GM21825 (cell line): ENCODE measurements around the gene MAP3K1.

Experiments
- ATAC-seq: cut with Tn5 transposase; IDR thresholded peaks from one replicate; pipeline ENCODE4 v1.9.1; 2021; ENCODE audit warnings: mild to moderate bottlenecking, moderate library complexity; ENCODE audit not compliant: unreplicated experiment

The MAP3K1 gene

GRCh38 chr5:56845277-56845676 lies 29.9 kb downstream of the MAP3K1 start:
- no peak for ATAC-seq

- ATAC-seq: no peak
Observed at GRCh38 chr5:56845904-56846480, 30.6 kb downstream of the MAP3K1 start.

GRCh38 chr5:56848206-56848605 lies 32.9 kb downstream of the MAP3K1 start:
- no peak for ATAC-seq

GRCh38 chr5:56849671-56850070 lies 34.3 kb downstream of the MAP3K1 start:
- no peak for ATAC-seq

GRCh38 chr5:56850423-56850822 lies 35.1 kb downstream of the MAP3K1 start:
- ATAC-seq: no peak

GRCh38 chr5:56851258-56851941 lies 36.1 kb downstream of the MAP3K1 start:
- no peak for ATAC-seq

- no peak for ATAC-seq
Observed at GRCh38 chr5:56852228-56853000, 37.1 kb downstream of the MAP3K1 start.

GRCh38 chr5:56853698-56854097 lies 38.3 kb downstream of the MAP3K1 start:
- ATAC-seq: no peak

- no peak for ATAC-seq
Observed at GRCh38 chr5:56854920-56855319, 39.6 kb downstream of the MAP3K1 start.

GRCh38 chr5:56856541-56857178 lies 41.3 kb downstream of the MAP3K1 start:
- no peak for ATAC-seq

- ATAC-seq: no peak
Observed at GRCh38 chr5:56858777-56859442, 43.6 kb downstream of the MAP3K1 start.

GRCh38 chr5:56861893-56862485 lies 46.6 kb downstream of the MAP3K1 start:
- ATAC-seq: no peak

GRCh38 chr5:56862909-56863308 lies 47.6 kb downstream of the MAP3K1 start:
- ATAC-seq: no peak

GRCh38 chr5:56871777-56872176 lies 56.4 kb downstream of the MAP3K1 start:
- no peak for ATAC-seq

GRCh38 chr5:56873056-56873455 lies 57.7 kb downstream of the MAP3K1 start:
- ATAC-seq: no peak

GRCh38 chr5:56876327-56876726 lies 61.0 kb downstream of the MAP3K1 start:
- ATAC-seq: no peak

GRCh38 chr5:56881571-56881970 lies 66.2 kb downstream of the MAP3K1 start:
- no peak for ATAC-seq

GRCh38 chr5:56893251-56893951 lies 78.1 kb downstream of the MAP3K1 start:
- ATAC-seq: no peak

GRCh38 chr5:56896763-56897162 lies 81.4 kb downstream of the MAP3K1 start:
- no peak for ATAC-seq

GRCh38 chr5:56898213-56898612 lies 82.9 kb downstream of the MAP3K1 start:
- no peak for ATAC-seq
